Measurements from ENCODE around the gene SSTR3.

- TF ChIP-seq CTCF (conservative IDR thresholded peaks at IDR 0.05; ENCODE audit: low read length) (no peak), EZH2phosphoT487 (IDR thresholded peaks at IDR 0.05; ENCODE audit: borderline replicate concordance, low read depth, low read length) (no peak)
Measured at GRCh38 chr22:37178350-37179125, 33.7 kb downstream of the SSTR3 start.

All from OCI-LY7 (cell line).